Choroid plexus epithelial cell (primary cell): ENCODE results near the gene SLC4A4.
A peak's percentile ranks its signal among the peaks of the same experiment; 100 is the strongest.

ENCODE experiments used
- DNase-seq: peaks from one replicate; pipeline ENCODE4 v3.0.0-alpha.2; 2010; ENCODE audit warnings: low read depth
- H3K4me3 ChIP-seq: 2 replicates; pipeline ENCODE4 v1.5.1; 2011; ENCODE audit warnings: low read depth, mild to moderate bottlenecking, control low read depth, low read length, moderate library complexity
- TF ChIP-seq, protein P1 (sequence below): conservative IDR thresholded peaks from 2 replicates; pipeline ENCODE4 v1.5.1; 2011; ENCODE audit warnings: low read depth, mild to moderate bottlenecking, control low read depth, inconsistent platforms, low read length, moderate library complexity

SLC4A4 gene

DNA sequence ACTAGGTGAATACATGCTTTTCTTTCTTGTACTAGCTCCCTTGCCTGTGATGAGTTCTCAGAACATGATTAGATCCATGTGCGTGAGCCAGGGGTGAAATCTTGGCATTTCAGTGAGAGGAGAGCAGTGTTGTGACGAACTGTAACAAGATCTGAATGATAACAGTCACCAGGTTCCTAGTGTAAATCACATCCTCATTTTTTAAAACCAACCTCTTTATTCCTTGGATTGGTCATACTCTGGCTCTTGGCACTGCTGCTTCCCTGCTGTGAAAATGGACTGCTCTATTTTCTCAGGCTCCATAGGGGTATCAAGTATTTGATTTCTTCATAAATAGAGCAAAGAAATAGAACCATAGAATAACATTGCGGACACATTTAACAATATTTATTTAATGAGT, 206.3 kb downstream of the SLC4A4 start:
- TF ChIP-seq, protein P1, sequence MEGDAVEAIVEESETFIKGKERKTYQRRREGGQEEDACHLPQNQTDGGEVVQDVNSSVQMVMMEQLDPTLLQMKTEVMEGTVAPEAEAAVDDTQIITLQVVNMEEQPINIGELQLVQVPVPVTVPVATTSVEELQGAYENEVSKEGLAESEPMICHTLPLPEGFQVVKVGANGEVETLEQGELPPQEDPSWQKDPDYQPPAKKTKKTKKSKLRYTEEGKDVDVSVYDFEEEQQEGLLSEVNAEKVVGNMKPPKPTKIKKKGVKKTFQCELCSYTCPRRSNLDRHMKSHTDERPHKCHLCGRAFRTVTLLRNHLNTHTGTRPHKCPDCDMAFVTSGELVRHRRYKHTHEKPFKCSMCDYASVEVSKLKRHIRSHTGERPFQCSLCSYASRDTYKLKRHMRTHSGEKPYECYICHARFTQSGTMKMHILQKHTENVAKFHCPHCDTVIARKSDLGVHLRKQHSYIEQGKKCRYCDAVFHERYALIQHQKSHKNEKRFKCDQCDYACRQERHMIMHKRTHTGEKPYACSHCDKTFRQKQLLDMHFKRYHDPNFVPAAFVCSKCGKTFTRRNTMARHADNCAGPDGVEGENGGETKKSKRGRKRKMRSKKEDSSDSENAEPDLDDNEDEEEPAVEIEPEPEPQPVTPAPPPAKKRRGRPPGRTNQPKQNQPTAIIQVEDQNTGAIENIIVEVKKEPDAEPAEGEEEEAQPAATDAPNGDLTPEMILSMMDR: no peak
- DNase-seq: peak; percentile 48

GRCh38 chr4:71549516-71550160, 210.8 kb downstream of the SLC4A4 start:
- TF ChIP-seq, protein P1: no peak
- no peak for DNase-seq
- H3K4me3 ChIP-seq: no peak overlapping the region

More for the DNA sequence above, 206.3 kb downstream of the SLC4A4 start:
- H3K4me3 ChIP-seq: no peak overlapping the region

GRCh38 chr4:71550220-71551165, 211.7 kb downstream of the SLC4A4 start:
- TF ChIP-seq, protein P1: peak; percentile 28
- DNase-seq: peak; percentile 79
- no peak overlapping the region for H3K4me3 ChIP-seq

DNA sequence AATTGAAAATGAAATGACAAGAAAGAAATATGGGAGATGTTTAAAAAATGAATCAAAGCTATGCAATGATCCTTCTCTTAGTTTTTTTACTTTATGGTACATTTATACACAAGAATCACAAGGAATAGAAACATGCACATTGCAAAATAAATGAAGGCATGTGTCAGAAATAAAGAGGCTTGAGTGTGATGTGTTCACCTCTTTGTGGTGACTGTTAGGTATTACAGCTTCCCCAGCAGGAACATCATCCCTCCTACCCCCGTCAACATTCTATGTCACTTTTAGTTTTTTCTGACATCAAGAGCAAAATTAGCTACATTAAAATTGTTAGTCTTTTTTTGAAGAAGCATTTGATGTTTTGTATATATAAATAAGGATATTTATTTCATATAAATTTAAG, 214.8 kb downstream of the SLC4A4 start:
- DNase-seq: peak; percentile 51
- H3K4me3 ChIP-seq: no peak overlapping the region
- TF ChIP-seq, protein P1: peak; percentile 47

DNA sequence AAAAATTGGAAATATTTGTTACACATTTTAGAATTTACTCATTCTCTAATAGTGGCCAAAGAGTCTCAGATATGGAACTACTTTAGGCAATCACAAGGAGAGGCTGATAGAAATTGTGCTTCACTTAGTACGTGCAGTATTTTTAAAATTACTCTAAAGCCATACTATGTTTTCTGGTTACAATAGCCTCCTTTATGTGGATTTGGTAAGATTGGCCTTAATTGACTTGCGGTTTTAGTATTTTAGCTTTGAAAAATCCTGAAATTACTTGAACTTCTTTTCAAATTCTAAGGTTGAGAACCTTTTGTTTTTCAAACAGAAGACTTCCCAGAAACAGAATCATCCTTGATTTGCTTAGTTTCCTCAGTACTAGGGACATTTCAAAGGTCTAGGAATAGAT, 215.2 kb downstream of the SLC4A4 start:
- TF ChIP-seq, protein P1: no peak
- no peak for DNase-seq
- no peak overlapping the region for H3K4me3 ChIP-seq

- no peak overlapping the region for H3K4me3 ChIP-seq
- TF ChIP-seq, protein P1: no peak
- DNase-seq: no peak
These were observed 219.4 kb downstream of the SLC4A4 start for GRCh38 chr4:71558248-71558647.
